Stimulated activated CD4-positive, alpha-beta T cell treated with anti-CD3 and anti-CD28 coated beads, Interleukin-2, amount 100 ng/mL, for 4 hours (primary cell): ENCODE data around the gene ERP44.
"Not testable (repeated sequence)": the region's sequence is repeated elsewhere in the genome, so short reads cannot be mapped to it uniquely, and the experiment has no call there.

ENCODE experiments used
- DNase-seq: peaks from one replicate; pipeline ENCODE4 v3.0.0-alpha.2; 2020; ENCODE audit warnings: low read depth

ERP44 gene

DNA sequence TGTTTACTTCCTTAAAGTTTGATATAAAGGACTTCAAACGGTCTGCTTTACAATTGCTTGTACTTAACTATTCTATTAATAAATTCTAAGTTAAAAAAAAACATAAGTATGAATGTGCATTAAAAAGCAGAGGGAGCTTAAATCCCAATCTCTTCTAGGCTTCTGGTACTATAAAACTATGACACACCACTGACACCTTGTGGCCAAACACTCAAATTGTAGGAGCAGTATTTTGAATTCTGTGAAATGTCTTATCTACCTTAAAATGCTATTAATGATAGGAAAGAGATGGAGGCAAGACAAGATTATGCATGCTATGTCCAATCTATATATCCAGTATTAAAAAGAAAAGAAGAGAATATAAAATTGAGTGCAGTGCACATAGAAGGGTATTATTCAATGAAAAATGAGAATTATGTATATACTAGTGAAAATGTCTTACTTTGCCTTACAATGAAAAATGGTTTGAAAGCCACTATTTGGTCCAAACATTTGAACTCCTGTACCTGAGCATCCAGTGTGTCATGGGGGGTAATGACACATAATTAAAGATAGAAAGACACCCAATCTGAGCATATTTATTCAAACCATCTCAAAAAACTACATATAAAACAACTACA lies 87.6 kb downstream of the ERP44 start:
- peak; percentile 25 for DNase-seq

DNA sequence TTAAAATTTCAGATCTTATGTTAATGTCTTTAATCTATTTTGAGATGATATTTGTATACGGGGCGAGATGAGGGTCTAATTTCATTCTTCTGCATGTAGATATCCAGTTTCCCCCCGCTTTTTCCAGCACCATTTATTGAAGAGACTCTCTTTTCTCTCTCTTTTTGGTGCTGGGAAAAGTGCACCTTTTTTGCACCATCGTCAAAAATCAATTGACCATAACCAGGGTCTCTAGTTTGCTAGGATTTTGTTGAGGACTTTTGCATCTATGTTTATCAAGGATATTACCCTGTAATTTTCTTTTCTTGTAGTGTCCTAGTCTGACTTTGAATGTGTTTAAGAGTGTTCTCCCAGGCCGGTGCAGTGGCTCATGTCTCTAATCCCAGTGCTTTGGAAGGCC lies 99.0 kb downstream of the ERP44 start:
- no peak for DNase-seq

DNA sequence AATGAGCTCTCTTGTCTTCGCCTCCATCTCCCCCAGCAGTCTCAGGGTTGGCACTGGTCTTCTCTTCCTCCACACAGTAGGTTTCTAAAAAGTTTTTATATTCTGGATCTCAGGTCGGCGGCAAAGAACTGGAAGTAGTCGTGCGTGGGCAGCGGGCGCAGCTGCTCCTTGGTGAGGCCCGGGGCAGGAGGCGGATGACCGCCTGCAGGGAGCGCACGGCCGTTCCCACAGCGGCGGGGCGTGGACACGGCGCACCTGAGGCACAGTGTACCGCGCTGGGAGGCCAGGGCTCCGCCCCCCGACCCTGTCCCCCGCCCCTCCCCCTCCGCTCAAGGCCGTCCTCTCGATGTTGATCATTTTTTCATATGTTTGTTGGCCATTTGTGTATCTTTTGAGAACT lies 99.9 kb downstream of the ERP44 start:
- DNase-seq: no peak

DNA sequence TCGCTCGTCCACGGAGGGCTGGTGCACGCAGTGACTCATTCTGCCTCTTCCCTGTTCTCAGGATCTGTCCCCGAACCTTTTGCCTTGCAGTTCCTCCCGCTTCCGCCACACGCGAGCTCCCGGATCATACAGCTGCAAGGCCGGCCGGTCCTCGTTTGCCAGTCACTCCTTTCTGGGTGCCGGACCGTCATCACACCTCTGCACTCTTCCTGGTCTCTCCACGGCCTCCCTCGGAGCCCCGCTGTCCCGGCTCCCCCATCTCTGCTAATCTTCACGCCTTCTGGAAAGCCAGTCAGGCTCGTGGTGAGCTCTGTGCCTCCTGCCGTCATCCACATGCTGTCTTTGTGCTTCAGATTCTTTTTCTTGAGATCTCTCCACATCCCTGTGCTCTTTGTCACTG lies 100.5 kb downstream of the ERP44 start:
- DNase-seq: no peak

DNA sequence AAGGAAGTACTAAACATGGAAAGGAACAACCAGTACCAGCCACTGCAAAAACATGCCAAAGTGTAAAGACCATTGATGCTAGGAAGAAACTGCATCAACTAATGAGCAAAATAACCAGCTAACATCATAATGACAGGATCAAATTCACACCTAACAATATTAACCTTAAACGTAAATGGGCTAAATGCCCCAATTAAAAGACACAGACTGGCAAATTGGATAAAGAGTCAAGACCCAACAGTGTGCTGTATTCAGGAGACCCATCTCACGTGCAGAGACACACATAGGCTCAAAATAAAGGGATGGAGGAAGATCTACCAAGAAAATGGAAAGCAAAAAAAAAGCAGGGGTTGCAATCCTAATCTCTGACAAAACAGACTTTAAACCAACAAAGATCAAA lies 108.3 kb downstream of the ERP44 start:
- DNase-seq: not testable (repeated sequence)

DNA sequence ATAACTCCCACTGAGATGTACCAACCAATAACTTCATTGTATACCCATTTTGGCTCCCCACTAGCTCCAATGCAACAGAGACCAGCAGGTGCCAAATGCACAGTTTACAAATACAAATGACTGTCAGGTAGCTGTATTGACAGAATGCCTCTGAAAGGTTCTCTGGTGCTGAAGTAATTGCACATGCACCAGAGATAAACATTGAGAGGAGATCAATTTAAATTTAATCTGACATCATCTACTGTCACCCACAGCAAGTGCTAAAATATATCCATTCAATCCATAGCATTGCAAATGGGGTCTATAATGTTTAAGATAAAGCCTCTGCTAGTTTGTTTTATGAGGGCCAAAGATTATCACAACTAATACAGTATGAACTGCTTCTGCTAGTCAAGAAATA lies 112.2 kb downstream of the ERP44 start:
- no peak for DNase-seq

DNA sequence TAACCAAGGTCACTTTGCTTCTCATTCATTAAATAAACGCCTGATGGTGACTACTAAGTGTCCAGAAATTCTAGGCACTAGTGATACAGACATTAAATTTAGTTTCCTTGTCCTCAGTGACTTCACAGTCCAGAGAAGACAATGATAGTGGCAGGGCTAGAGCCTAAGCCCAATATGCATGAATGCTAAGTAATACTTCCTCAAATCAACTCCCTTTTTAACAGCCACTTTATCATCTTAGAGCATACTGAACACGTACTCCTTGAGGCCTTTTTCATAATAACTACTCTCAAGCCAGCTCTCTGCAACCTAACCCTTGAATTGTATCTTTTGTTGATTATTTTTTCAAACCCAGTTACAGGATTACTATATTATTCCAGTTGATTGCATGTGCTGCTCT lies 118.2 kb downstream of the ERP44 start:
- DNase-seq: no peak

DNA sequence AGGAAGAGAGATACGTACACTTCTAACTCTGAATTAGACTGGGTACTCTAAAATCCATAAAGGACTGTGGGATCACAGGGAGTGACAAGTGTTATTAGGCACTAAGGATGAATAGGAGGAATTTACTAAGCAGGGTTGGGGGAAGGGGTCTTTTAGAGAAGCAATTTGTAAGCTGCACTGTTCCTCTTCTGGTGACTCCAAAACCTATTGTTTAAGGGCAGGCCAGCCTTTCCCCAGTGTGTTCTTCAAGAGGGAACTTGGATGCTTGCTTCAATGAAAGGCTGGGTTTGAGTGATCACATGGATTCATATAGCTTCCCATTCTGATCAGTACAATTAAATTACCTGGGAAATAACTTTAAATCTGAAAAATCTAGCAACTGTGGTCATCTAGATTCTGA lies 120.6 kb downstream of the ERP44 start:
- DNase-seq: no peak

DNA sequence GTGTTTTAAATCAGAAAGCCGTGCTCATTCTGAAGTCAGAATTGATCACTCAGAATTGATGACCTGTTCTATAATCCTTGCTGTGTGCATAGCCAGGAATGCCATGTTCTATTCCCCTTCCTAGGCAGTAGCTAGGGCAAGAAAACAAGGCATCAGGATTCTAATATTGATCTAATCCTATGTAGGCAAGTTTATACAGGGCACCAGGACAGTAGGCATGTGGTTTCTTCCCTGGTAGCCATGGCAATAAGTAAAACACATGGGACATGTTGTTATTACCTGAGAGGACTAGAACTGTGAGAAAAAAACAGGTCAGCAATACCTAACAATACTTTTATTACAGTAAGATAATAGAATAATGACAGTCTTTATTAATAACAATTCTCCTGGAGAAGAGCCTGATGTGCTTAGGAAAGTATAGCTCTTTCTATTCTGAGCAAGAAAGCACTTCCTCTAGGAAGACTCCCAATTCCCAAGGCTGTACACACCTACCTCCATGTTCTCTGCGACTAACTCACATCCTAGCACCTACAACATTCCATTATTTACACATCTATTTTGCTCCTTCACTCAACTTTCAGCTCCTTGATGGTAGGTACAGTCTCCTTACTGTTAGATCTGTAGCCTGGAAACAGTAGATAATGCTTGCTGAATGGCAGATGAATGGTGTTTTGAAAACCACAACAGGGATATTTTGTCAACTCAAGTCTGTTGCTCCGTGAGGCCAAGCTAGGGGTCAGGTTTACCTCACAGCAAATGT lies 121.6 kb downstream of the ERP44 start:
- DNase-seq: no peak

DNA sequence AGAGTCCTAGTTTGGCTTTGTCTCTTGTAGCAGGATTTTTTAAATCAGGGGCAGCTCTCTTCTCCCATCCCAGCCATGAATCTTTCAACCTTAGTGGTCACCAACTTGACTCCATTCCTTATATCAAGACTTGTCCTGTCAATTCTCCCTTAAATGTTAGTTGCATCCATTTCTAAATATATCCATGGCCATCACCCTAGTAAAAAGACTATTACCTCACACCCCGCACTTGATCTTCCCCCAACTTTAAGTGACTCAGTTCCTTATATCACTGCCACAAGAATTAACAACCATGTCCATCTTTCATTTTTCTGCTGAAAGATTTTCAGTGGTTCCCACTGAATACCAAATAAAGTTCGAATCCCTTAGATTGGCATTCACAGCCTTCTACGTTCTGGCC lies 125.3 kb downstream of the ERP44 start:
- no peak for DNase-seq

DNA sequence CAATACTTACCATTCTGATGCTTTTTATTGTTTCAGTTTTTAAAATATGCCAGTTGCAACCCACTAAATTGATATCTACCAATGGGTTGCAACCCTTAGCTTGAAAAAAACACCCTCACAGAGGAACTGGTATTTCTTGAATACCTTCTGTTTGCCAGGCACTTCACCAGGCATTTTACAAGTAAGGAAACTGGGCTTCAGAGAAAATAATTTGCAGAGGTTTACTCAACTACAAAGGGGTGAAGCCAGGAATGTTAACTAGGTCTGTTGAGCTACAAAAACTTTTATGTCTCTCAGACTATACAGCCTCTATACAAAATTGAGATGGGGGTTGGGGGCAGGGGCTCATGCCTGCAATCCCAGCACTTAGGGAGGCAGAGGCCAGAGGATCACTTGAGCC lies 127.4 kb downstream of the ERP44 start:
- no peak for DNase-seq

DNA sequence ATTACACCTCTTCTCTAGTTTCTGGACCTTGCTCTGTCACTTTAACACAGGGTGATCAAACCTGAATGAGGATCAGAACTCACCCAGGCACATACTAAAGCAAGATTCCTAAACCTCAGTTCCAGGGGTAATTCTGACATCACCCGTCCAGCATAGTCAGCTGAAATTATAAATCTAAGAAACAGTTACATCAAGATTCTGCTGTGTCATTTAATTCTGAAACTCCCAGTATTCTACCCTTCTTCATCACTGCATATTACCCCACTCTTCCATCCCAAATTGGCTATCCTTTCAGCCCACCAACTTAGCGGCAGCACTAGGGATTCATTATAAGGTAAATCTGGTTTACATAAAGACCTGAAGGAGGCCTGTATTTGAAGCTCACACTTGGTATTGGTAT lies 128.3 kb downstream of the ERP44 start:
- DNase-seq: no peak

DNA sequence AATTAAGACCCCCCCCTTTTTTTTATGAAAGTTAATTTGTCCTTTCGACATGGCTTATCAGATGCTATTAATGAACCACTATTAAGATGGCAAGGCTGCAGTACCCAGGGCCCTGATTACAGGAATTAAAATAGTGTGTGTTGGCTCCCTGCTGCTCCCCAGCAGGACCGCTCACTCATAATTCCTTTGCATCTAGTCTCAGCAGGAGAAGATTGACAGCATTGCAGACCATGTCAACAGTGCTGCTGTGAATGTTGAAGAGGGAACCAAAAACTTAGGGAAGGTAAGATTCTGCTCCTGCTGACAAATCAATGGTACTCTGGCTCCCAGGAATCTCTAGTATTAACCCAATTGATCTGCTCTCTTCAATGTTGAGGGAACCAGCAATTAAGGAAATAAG lies 131.3 kb downstream of the ERP44 start:
- DNase-seq: no peak

DNA sequence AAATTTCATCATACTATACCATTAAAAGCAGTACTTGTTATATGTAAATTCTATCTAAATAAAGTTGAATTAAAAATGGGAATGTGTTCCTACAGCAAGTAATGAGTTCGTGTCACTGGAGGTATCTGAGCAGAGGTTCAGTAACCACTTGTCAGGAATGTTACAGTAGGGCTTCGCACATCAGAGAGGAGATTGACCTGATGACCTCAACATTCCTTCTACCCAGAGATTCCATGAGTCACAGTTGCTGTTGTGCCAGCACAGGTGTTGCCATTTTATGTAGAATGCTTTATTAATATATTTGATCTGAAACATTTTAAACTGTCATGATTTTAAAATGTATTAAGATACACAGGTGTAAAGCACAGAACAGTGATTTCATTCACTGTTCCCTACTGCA lies 132.1 kb downstream of the ERP44 start:
- DNase-seq: no peak

DNA sequence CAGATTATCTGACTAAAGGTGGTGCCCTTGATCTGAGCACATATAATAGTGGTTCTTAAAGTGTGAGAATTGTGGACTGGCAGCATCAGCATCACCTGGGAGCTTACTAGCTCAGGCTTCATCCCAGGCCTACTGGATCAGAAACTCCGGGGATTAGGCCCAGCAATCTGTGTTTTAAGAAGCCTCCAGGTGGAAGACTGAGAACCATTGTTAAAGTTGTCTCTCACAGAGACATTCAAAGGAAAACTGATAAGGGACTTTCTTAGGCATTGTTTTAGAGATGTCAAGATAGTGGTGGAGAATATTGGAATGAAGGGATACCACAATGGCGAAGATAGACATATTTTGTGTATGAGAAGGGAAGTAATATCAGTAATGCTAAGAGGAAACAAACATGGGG lies 132.8 kb downstream of the ERP44 start:
- no peak for DNase-seq

DNA sequence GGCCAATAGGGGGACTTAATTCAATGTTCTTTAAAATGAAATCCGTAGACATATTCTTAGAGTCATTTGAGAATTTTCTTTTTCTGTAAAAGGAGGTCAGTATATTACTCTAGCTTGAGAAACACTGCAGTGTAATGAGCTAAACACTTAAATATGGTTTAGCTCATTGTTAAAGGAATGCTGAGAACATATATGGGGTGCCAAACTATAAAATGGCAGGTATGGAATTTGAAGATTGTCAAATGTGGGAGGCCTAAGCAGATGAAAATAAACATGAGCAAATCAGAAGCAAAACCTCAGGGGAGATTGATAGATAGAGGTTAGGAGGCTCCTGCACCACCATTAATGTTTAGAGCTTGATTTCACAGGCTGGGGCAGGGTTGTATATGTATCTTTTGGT lies 134.5 kb downstream of the ERP44 start:
- DNase-seq: no peak

DNA sequence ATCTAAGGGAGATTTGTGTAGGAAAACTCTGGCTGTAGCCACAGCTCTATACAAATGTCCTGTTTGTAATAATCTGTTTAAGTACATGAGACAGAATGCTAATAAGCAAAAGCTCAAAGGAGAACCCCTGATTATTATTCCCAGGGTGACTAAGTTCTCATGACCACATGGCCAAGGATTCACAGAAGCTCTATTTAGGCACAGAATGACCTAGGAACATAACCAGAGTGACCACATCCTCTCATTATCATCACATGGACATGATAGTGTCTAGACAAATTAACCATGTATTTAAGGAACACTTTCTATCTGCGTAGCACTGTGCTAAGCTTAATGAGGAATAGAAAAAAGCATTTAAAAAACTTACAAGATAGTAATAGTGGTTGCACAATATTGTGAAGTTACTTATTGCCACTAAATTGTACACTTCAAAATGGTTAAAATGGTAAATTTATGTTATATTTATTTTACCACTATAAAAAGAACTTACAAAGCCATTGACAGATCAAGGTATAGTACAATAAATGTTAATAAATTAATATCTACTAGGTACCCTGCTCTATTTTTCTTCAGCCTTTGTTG lies 136.0 kb downstream of the ERP44 start:
- no peak for DNase-seq

DNA sequence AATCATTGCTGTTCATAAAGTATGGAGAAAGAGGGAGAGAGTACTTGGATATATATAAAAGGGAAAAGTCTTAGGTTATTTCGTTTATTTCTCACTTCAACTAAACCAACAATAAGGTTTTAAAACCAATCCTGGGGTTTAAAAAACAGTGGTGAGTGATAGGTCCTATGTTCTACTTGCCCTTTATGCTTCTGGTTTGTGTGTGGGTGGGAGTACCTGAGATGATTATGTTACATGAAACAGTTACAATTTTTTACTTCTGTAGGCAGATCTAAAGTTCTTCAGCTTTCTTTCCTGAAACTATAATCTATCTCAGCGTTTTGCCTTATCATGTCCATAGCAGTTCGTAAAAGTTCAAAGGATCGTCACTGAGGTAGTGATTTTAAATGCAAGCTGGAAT lies 143.2 kb downstream of the ERP44 start:
- no peak for DNase-seq

DNA sequence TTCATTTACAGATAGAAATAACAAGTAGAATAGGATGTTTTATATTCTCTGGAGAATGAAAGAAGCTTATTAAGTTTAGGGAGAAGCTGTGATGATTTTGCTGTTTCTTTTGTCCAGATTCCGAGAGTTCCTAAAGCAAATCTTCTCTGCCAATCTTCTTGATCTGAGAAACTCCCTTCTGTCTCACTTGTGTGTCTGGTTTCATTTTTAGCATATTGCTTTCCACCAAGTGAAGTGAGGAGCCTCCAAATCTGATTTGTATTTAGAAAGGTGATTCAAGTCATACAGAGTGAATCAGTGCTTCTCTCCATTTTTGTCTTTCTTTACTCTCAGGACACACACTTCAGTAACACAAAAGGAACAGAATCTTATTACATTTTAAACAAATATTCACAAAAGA lies 144.0 kb downstream of the ERP44 start:
- DNase-seq: no peak

DNA sequence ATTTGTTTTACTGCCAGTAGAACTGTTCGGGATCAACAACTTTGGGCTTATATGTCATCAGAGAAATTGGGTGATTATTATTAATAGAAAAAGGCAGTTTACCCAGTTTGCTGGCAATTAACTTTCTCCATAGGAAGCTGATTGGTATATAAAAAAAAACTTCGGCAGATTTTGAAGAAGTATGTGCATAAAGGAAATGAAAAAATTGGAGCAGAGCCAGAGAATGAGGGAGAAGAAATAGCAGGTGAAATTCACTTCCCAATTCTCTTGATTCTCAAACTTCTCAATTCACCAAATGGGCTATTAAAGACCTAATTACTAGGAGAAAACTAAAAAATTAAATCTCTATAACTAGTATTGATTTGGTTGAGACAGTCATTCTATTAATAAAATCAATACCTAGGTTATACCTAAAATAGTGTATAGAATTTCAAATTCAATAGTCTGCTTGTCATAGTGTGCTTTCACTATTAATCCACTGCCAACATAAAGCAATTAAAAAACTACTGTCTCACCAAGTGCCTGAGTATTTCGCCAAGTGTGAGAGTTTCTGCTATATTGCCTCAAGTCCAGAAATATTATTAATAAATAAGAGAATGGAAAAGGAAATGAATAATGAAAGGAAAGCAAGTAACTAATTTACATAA lies 144.8 kb downstream of the ERP44 start:
- no peak for DNase-seq

DNA sequence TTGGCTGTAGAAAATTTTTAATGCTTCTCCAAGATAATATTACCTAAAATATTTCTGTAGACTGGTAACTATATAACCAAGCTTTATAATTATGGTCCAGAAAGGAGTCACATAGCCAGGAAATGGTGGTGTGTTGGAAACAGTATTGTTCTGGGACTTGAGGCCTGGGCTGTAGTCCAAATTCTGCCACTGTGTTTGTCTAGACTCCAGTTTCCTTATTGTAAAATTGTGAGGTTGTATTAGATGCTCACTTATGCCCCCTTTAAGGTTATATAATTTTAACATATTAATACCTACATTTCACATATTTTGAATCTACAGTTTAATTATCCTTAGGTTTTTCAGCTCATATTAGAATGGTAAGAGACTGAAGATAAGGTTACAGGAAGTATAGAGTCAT lies 149.9 kb downstream of the ERP44 start:
- DNase-seq: no peak

DNA sequence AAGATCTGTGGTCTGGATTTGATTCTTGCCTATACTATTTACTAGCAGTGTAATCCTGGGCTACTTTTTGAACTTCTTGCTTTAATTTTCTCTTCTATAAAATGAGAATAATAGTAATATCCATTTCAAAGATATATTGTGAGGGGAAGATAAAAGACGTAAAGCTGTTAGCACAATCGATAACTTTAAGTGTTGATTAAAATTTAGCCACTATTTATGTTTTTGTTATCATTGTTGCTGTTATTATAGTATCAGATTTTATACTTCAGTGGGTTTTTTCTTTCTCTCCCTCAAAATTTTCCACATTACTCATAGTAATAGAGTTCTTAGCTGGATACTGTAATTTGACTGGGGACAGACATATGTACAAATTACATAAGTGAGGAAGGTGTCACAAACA lies 150.3 kb downstream of the ERP44 start:
- DNase-seq: no peak

DNA sequence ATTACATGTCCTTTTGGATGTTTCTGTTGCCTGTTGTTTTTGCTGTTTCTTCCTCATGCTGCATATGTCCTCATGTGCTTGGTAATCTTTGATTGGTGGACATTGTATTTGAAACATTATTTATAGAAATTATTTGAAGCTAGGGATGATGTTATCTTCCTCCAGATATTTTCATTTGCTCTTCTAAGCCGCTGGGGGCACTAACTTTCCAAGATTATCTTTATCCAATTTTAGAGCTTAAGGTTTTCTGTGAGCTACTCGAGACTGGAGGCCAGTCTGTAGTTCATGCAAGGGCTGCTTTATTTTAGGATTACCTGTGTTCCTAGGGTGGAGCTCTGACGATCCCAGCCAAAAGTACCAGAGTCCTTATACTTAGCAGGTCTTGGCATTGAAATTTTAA lies 151.4 kb downstream of the ERP44 start:
- no peak for DNase-seq
